CD14-positive monocyte (primary cell): ENCODE results near the gene FBXW2. TPM values are rescaled to one million over a fixed set of nuclear protein-coding genes. Genes with fewer than 3 reads are reported as not detected.
A peak's percentile ranks its signal among the peaks of the same experiment; 100 is the strongest.

ENCODE experiments used
- DNase-seq, 3 donors: peaks; one replicate each; pipeline ENCODE4 v3.0.0-alpha.2; 2011 to 2022
- H2AFZ ChIP-seq: 2 replicates; pipeline ENCODE4 v1.6.0; 2012; ENCODE audit warnings: mild to moderate bottlenecking, low read depth, low read length, inconsistent platforms; ENCODE audit not compliant: insufficient read depth, poor library complexity, severe bottlenecking
- H3K27ac ChIP-seq, 2 donors: 1 replicate in 1 of 2; 2 replicates in 1 of 2; pipeline ENCODE4 v1.5.1; 2012 to 2013; ENCODE audit warnings: low read length in 2 of 2, control low read depth in 1 of 2, inconsistent platforms in 1 of 2, low read depth in 1 of 2, mild to moderate bottlenecking in 1 of 2
- H3K27me3 ChIP-seq, 2 donors: one replicate each; pipeline versions ENCODE4 v1.6.0 to v1.6.1; 2011 to 2013; ENCODE audit warnings: low read length in 2 of 2; ENCODE audit not compliant: control insufficient read depth in 2 of 2, insufficient read depth in 2 of 2
- H3K36me3 ChIP-seq, 2 donors: replicated peaks in 1 of 2; 1 replicate in 1 of 2; 2 replicates in 1 of 2; pipeline versions ENCODE4 v1.5.1 to v1.6.1; 2012 to 2013; ENCODE audit warnings: low read length in 2 of 2, control low read depth in 1 of 2, inconsistent platforms in 1 of 2, mild to moderate bottlenecking in 1 of 2; ENCODE audit not compliant: insufficient read depth in 2 of 2, control insufficient read depth in 1 of 2
- H3K4me1 ChIP-seq, 2 donors: 1 replicate in 1 of 2; 2 replicates in 1 of 2; pipeline versions ENCODE4 v1.5.1 to v1.6.1; 2012 to 2013; ENCODE audit warnings: low read length in 2 of 2, control low read depth in 1 of 2, inconsistent platforms in 1 of 2, mild to moderate bottlenecking in 1 of 2, moderate library complexity in 1 of 2; ENCODE audit not compliant: insufficient read depth in 2 of 2, control insufficient read depth in 1 of 2
- H3K4me2 ChIP-seq: replicated peaks from 2 replicates; pipeline ENCODE3; 2012; ENCODE audit warnings: low read length, moderate library complexity, mild to moderate bottlenecking; ENCODE audit not compliant: poor library complexity, severe bottlenecking; ENCODE audit errors: extremely low read depth
- H3K4me3 ChIP-seq, 3 experiments: fragments of 200-600 bp in 1 of 3; sonication (generic) in 1 of 3; replicated peaks in 1 of 3; 1 replicate in 2 of 3; 2 replicates in 1 of 3; pipeline ENCODE4 v1.5.1; 2011 to 2013; ENCODE audit warnings: low read length in 3 of 3, mild to moderate bottlenecking in 3 of 3, control low read depth in 2 of 3, low read depth in 2 of 3, inconsistent platforms in 1 of 3, moderate library complexity in 1 of 3
- H3K79me2 ChIP-seq: 2 replicates; pipeline ENCODE4 v1.6.0; 2012; ENCODE audit warnings: mild to moderate bottlenecking, control low read depth, inconsistent platforms, low read length, moderate library complexity; ENCODE audit not compliant: insufficient read depth
- H3K9ac ChIP-seq: 2 replicates; pipeline ENCODE4 v1.6.0; 2017; ENCODE audit warnings: low read length, mild to moderate bottlenecking; ENCODE audit not compliant: insufficient read depth, poor library complexity, severe bottlenecking
- H3K9me3 ChIP-seq, 2 donors: replicated peaks in 1 of 2; 1 replicate in 1 of 2; 2 replicates in 1 of 2; pipeline versions ENCODE4 v1.5.1 to v1.6.1; 2012 to 2013; ENCODE audit warnings: low read length in 2 of 2, control low read depth in 1 of 2; ENCODE audit not compliant: control insufficient read depth in 1 of 2, insufficient read depth in 1 of 2
- H4K20me1 ChIP-seq: 2 replicates; pipeline ENCODE4 v1.6.0; 2012; ENCODE audit warnings: mild to moderate bottlenecking, low read length, control low read depth, moderate library complexity; ENCODE audit not compliant: insufficient read depth
- H3K27ac Mint-ChIP-seq, 7 donors: one replicate each; pipeline ENCODE4 v1.8.0; 2020; ENCODE audit warnings: mild to moderate bottlenecking in 7 of 7, mixed read lengths in 7 of 7, moderate library complexity in 6 of 7, inconsistent platforms in 2 of 7
- H3K27me3 Mint-ChIP-seq, 3 donors: one replicate each; pipeline ENCODE4 v1.8.0; 2021 to 2022; ENCODE audit warnings: low read depth in 3 of 3, mild to moderate bottlenecking in 3 of 3, mixed read lengths in 3 of 3, moderate library complexity in 3 of 3, inconsistent platforms in 1 of 3
- H3K36me3 Mint-ChIP-seq, 2 donors: one replicate each; pipeline ENCODE4 v1.8.0; 2020; ENCODE audit warnings: mixed read lengths in 2 of 2, inconsistent platforms in 1 of 2, mild to moderate bottlenecking in 1 of 2
- H3K4me1 Mint-ChIP-seq: one replicate; pipeline ENCODE4 v1.8.0; 2020; ENCODE audit warnings: mild to moderate bottlenecking, mixed read lengths
- H3K4me3 Mint-ChIP-seq, 2 donors: one replicate each; pipeline ENCODE4 v1.8.0; 2020; ENCODE audit warnings: mild to moderate bottlenecking in 2 of 2, mixed read lengths in 2 of 2, moderate library complexity in 1 of 2
- H3K9me3 Mint-ChIP-seq, 7 donors: one replicate each; pipeline ENCODE4 v1.8.0; 2020 to 2022; ENCODE audit warnings: mixed read lengths in 7 of 7, mild to moderate bottlenecking in 6 of 7, moderate library complexity in 6 of 7, inconsistent platforms in 2 of 7
- WGBS: methylation state at CpG from one replicate; pipeline ENCODE4 v1.1.5; 2013; ENCODE audit warnings: missing lambda C conversion rate; ENCODE audit not compliant: insufficient coverage; 5-methylcytosine and 5-hydroxymethylcytosine counted together
- intact Hi-C, 2 donors: fragments of 100-400 bp; cut with micrococcal nuclease; formaldehyde crosslinking; loops; one replicate each; pipeline versions ENCODE4 v1.15.0 to v1.15.1; 2023
- polyA plus RNA-seq, 3 donors: library from polyadenylated mRNA; depleted of rRNA in 1 of 3; unstranded in 2 of 3; stranded (reverse) in 1 of 3; fragments of 300-500 nt in 2 of 3; fragments of >200 nt in 1 of 3; fragmentation: Illumina TruSeq in 2 of 3; gene quantifications; 1 replicate in 2 of 3; 2 replicates in 1 of 3; pipeline ENCODE4 v1.2.3, GENCODE V29; 2012 to 2021
- TF ChIP-seq, protein P1 (sequence below): fragments of 200-600 bp; IDR thresholded peaks from one replicate; pipeline ENCODE4 v1.8.0; 2022; ENCODE audit warnings: antibody characterized with exemption, mild to moderate bottlenecking

FBXW2 gene
- polyA plus RNA-seq, 3 donors: 20.0 to 30.8 (median 28.9) TPM

DNA sequence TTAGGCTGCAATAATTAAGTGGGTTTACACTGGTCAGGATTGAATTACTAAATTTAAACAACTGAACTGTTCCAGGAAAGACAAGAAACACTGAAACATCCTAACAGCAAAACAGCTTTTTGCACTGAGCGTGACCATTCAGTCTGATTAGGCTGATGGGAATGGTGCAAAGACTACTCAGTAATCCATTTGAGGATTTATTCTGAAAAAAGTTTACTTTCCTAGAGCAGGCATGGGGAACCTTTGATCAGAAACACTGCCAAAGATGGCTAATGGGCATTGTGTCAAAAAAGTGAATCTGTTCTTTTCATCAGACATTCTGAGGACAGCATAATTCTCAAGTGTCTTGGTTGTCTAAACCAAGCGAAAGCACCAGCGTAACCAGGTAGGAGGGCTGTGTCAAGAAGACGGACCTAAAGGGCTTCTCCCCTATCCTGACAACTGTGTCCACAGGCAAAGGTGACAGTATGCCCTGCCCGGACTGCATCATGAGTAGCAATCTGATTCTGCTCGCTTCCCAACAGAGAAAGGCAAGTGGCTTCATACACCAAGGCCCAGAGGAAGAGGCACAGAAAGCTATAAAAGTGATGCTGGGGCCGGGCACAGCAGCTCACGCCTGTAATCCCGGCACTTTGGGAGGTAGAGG is 33.3 kb downstream of the FBXW2 start:
- Mint-ChIP-seq H3K27me3 (no peaks in the 10 kb centered on the region), H3K27ac (peak overlapping the region in 5 of 7 donors; percentile 5 to 79 (median 42)), H3K9me3 (no peaks in the 10 kb centered on the region), H3K4me1 (peaks cover 47% of the 10 kb centered on the region), H3K36me3 (peaks cover 43 to 63% of the 10 kb centered on the region in 2 donors), H3K4me3 (no peak overlapping the region)
- TF ChIP-seq, protein P1, sequence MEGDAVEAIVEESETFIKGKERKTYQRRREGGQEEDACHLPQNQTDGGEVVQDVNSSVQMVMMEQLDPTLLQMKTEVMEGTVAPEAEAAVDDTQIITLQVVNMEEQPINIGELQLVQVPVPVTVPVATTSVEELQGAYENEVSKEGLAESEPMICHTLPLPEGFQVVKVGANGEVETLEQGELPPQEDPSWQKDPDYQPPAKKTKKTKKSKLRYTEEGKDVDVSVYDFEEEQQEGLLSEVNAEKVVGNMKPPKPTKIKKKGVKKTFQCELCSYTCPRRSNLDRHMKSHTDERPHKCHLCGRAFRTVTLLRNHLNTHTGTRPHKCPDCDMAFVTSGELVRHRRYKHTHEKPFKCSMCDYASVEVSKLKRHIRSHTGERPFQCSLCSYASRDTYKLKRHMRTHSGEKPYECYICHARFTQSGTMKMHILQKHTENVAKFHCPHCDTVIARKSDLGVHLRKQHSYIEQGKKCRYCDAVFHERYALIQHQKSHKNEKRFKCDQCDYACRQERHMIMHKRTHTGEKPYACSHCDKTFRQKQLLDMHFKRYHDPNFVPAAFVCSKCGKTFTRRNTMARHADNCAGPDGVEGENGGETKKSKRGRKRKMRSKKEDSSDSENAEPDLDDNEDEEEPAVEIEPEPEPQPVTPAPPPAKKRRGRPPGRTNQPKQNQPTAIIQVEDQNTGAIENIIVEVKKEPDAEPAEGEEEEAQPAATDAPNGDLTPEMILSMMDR: no peak
- Histone ChIP-seq H3K4me3 (no peak overlapping the region), H3K79me2 (peaks cover 7% of the 10 kb centered on the region), H3K27ac (peak overlapping the region in 1 of 2 donors; percentile 80), H3K9ac (no peak overlapping the region), H4K20me1 (no peaks in the 10 kb centered on the region), H3K4me2 (no peak overlapping the region), H3K36me3 (peaks cover 30 to 52% of the 10 kb centered on the region in 2 donors), H3K9me3 (no peaks in the 10 kb centered on the region), H3K27me3 (no peaks in the 10 kb centered on the region), H3K4me1 (peaks cover 35 to 49% of the 10 kb centered on the region in 2 donors), H2AFZ (no peak overlapping the region)
- 98% methylated on average over 6 of the region's 9 CpGs for WGBS
- intact Hi-C loops: loop anchor here in 1 of 2 donors (5.0 kb wide), 1 partner anchor 297 kb away; no protein-coding TSS in a partner anchor
- no peak for DNase-seq

DNA sequence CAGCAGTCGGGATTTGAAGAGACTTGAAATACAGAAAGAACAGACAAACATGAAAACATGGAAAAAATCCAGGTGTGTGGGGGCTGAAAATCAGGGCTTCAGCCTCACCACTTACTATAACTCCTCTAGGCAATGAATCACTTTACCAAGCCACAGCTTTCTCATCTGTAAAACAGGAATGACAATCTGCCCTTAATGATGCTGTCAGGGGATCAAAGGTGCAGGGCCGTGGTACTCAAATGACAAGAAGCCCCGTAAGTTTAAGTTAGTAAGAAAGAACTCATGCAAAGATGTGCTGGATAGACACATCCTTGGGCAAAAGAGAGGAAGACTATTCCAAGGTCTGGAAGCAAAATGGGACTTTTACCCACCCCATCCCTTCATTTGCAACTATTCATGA is 34.7 kb downstream of the FBXW2 start:
- Mint-ChIP-seq H3K4me3 (no peak overlapping the region), H3K4me1 (peaks cover 48% of the 10 kb centered on the region), H3K27ac (peak overlapping the region in 2 of 7 donors; percentile 1 to 44), H3K27me3 (no peaks in the 10 kb centered on the region), H3K9me3 (no peaks in the 10 kb centered on the region), H3K36me3 (peaks cover 30 to 49% of the 10 kb centered on the region in 2 donors)
- peaks cover 4% of the 10 kb centered on the region for H3K79me2 ChIP-seq
- intact Hi-C loops: loop anchor here in 1 of 2 donors (5.0 kb wide), 1 partner anchor 299 kb away; no protein-coding TSS in a partner anchor
- no peaks in the 10 kb centered on the region for H3K27me3 ChIP-seq
- peak overlapping the region in 1 of 2 donors; percentile 80 for H3K27ac ChIP-seq
- no peak overlapping the region for H3K4me2 ChIP-seq
- H3K4me3 ChIP-seq: no peak overlapping the region
- no peak for DNase-seq
- peaks cover 17 to 39% of the 10 kb centered on the region in 2 donors for H3K36me3 ChIP-seq
- H4K20me1 ChIP-seq: no peaks in the 10 kb centered on the region
- 100% methylated on average over 1 of the region's 3 CpGs for WGBS
- TF ChIP-seq, protein P1: no peak
- H3K4me1 ChIP-seq: peaks cover 36 to 51% of the 10 kb centered on the region in 2 donors
- H3K9me3 ChIP-seq: no peaks in the 10 kb centered on the region
- H2AFZ ChIP-seq: no peak overlapping the region
- no peak overlapping the region for H3K9ac ChIP-seq
